ENCODE measurements around the gene JARID2. TPM values are rescaled to one million over a fixed set of nuclear protein-coding genes. Genes with fewer than 3 reads are reported as not detected.

JARID2 gene
- polyA plus RNA-seq, 1 donor: 13.1 TPM

- no peak for DNase-seq (ENCODE audit: low read depth)
Measured at GRCh38 chr6:15417811-15418210, 171.9 kb downstream of the JARID2 start.

DNA sequence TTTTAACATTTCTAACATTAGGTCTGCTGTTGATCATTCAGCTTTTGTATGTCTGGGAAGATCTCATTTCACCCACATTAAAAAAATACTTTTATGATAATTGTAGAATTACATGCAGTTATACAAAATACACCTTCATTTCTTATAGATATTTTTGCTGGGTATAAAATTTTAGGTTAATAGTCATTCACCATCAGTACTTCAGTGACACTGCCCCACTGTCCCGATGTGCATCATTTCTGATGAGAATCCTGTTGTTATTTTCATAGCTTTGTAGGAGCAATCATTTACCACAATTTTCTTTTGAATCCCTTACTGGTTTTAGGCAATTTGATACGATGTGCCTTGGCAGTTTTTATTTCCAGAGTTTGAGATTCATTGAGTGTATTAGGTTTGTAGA lies 173.6 kb downstream of the JARID2 start:
- no peak for DNase-seq (ENCODE audit: low read depth)

DNA sequence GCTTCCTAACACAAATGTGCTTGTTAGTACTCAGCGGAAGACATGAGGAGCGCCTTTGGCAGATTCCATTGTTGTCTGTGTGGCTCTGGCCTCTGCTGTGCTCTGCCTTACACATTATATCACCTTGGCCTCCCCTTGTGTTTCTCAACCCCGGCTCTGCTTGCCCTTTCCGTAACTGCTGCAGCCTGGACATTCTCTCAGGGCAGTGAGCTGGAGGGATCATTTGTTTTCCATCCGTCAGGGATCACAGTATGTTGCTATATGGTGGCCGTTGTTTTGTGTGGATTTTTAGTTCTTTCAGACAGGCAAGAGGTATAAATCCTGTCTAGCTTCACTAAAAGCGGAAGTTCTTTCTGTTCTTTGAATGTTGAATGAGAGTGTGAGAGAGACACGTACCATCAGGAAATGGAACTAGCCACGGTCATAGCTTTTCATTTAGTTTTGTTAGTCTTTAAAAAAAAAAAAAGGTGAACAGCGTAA lies 175.1 kb downstream of the JARID2 start:
- no peak for DNase-seq (ENCODE audit: low read depth)

GRCh38 chr6:15421945-15422733 lies 176.3 kb downstream of the JARID2 start:
- no peak for DNase-seq (ENCODE audit: low read depth)

DNA sequence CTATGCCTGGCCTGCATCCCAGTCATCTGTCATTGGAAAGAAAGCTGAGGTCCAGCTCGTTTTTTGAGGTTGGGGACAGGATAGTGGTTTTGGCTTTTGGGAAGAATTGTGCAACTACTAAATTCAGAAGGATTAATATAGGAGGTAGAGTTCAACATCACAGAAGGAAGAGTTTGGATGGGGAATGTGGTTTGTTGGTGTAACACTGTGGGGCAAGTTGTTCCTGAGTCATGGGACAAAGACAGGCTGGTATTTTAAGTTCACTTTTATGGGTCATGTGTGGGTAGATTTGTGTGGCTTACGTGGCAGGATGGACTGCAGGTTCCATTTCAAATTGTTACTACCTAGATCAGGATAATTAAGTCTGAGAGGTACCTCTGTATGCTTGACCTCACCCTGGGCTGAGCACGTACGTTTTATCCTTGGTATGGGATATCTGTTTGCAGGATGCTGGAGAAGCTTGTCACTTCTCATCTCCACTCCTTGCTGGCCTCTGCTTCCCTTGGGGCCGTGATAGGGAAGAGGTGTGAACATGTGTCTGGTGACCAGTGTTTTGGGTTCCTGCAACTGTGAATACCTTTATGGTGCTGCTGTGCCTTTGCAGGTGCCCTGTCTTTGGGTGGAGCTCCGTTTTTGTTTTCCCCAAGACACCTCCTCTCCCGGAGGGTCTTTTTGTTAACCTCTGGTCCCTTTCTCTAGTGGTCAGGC lies 177.6 kb downstream of the JARID2 start:
- no peak for DNase-seq (ENCODE audit: low read depth)

DNA sequence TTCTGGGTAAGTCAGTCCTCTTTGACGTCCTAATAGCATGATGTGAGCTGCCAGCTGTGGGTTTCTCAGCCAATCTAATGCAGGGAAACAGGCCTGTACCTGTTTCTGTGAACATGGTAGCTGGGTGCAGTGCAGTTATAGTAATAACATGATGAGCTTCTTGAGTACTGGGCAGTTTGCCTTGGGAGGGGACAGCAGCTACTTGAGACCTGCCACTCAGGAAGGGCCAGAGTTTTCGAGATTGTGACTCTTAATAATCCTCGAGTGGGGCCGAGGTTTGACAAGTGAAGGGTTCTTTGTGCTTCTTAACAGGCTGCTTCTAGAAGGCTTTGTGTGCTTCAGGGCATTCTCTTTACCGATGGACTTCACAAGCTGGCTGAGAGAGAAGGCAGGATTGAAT lies 180.1 kb downstream of the JARID2 start:
- no peak for DNase-seq (ENCODE audit: low read depth)

DNA sequence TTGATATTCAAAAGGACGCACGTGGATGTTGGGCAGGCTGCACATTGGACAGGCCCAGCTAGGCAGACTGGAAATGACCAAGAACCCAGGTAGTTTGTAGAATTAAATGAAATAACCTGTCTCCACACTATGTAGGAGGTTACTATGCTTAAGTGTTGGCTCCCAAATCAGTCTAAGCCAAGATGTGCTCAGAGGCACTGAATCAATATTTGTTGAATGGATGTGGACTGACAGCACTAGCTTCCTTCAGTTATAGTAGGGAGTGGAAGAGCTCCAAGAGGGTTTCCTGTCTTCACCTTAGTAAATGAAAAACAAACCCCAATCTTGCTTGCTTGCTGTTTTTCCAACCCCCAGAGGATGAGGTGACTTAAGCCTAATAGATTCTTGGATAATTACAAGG lies 180.5 kb downstream of the JARID2 start:
- no peak for DNase-seq (ENCODE audit: low read depth)

DNA sequence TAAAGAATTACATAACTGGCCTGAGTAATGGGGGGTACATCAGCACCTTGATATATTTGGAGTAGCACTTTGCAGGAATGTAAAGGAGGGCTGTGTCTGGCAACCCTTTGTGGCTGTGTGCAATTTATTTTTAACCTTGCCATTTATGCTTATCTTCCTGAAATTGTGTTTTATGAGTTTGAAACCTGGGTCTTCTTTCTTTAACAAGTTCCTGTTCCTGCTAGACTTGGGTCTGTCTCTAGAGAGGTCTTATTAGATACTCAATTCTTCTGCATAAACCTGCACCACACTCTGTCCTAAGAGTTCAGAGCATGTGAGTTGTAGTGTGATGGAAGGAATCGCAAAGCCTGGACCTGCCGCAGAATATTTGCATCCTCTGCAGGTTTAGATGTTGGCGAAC lies 181.0 kb downstream of the JARID2 start:
- no peak for DNase-seq (ENCODE audit: low read depth)

- no peak for DNase-seq (ENCODE audit: low read depth)
Measured at GRCh38 chr6:15427331-15428070, 181.6 kb downstream of the JARID2 start.

- DNase-seq (ENCODE audit: low read depth): no peak
Measured at GRCh38 chr6:15429141-15430110, 183.6 kb downstream of the JARID2 start.

DNA sequence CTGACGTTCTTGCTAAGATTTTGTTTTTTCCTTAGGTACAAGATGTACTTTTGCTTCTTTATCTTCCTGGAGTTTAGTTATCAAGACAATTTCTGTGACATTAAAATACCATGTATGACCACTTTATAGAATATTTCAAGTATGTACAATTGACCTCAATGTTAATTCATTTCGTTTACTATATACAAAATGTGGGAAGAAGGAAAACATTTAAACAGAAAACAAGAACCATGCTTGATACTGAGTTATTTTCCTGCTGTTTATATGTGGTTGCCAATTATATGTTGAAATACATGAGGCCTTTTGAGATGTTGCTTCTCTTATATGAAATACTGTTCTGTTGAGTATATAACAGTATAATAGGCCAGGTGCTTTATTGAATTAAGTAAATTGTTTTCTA lies 184.3 kb downstream of the JARID2 start:
- DNase-seq (ENCODE audit: low read depth): no peak

GRCh38 chr6:15430931-15431405 lies 185.1 kb downstream of the JARID2 start:
- no peak for DNase-seq (ENCODE audit: low read depth)

GRCh38 chr6:15431762-15432483 lies 186.1 kb downstream of the JARID2 start:
- DNase-seq (ENCODE audit: low read depth): no peak

- DNase-seq (ENCODE audit: low read depth): no peak
Measured at GRCh38 chr6:15433511-15433861, 187.6 kb downstream of the JARID2 start.

GRCh38 chr6:15434263-15434662 lies 188.4 kb downstream of the JARID2 start:
- DNase-seq (ENCODE audit: low read depth): no peak

DNA sequence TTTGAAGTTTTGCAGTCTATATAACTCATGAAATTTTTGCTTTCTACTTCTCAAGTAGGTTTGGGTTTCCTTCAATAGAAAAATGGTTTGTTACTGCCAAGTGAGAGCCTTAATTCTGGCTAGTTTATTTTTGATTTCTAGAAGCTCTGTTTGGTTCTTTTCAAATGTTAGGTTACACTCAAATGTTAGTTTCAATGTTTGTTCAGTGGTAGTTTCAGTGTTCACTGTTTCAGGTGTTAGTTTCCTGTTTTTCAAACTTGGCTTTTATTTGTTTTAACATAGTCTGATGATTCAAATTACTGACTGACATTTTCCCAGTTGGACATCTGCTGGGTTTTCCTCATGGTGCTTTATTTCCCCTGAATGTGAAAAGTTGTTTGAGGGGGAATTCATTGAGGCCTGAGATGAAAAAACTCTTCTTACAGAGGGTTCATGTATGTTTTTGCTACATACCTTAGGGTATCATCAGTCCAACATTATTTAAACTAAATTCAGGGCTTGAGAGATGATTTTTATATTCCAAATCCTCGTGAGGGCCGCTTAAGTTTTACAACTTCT lies 189.0 kb downstream of the JARID2 start:
- DNase-seq (ENCODE audit: low read depth): no peak

DNA sequence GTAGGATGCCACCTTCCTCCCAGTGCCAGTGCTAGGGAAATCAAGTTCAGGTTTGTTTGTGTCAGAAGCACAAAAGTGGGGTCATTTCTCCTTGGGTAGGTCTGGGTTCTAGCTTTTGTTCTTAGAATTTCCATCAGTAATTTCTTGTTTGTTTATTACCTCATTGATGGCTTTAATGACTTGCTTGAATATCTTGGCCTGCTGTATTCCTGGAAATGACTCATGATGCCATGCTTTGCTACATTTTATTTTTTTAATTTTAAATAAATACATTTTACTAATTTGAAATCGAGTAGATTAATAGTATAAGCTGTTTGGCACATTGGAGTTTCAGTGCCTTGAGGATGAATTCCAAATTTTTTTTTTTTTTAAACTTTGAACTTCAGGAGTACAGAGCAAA lies 189.6 kb downstream of the JARID2 start:
- no peak for DNase-seq (ENCODE audit: low read depth)

DNA sequence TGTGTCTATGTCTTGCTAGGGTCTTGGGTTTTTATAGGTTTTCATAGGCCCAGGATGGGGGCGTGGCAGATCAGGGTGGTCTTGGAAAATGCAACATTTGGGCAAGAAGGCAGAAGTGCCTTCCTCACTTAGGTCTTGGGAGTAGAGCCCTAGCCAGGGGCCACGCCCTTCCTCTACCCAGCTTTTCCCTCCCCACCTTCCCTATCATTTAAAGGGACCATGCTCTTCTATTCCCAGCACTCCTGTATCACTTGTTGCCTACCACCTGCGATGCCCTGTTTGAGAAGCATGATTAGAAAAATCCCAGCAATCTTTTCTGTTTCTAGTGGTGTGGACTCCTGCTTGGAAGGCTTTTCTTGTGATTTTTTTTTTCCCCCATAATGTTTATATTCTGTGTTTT lies 190.6 kb downstream of the JARID2 start:
- DNase-seq (ENCODE audit: low read depth): no peak

DNA sequence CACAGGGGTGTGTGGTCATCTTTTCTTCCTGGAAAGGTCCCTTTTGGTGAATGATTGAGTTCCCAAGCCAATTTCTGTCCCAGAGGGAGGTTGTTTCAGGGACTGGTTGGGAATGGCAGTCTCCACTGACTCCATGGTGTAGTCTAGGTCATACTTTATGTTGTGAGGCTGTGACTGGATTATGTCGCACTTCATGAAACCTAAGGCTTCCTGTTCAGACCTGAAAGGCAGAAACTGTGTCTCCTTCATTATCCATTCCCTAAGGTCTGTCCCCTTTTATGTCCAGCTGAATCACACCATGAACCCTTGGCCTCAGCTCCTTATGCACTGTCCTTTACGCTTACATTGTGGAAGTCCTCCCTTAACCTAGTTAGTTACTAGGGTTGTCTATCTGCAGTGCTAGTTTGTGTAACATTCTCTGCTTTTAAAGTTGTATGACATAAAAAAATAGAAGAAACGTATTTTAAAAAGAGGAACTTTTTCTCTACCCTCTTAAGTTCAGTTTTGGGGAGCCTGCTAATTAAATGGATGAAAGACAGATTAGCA lies 191.3 kb downstream of the JARID2 start:
- no peak for DNase-seq (ENCODE audit: low read depth)

Data from forelimb muscle (tissue), 1 donor.